NOMO-1 (cell line): ENCODE results near the gene LRPAP1.
"Not testable (repeated sequence)": the region's sequence is repeated elsewhere in the genome, so short reads cannot be mapped to it uniquely, and the experiment has no call there.

Experiments
- DNase-seq, 2 experiments: peaks; one replicate each; lab custom pipeline; 2025; ENCODE audit not compliant: unreplicated experiment in 2 of 2; lab: John Stamatoyannopoulos, UW

LRPAP1 gene

GRCh38 chr4:3464349-3464905 is 67.8 kb downstream of the LRPAP1 start:
- no peak for DNase-seq

DNA sequence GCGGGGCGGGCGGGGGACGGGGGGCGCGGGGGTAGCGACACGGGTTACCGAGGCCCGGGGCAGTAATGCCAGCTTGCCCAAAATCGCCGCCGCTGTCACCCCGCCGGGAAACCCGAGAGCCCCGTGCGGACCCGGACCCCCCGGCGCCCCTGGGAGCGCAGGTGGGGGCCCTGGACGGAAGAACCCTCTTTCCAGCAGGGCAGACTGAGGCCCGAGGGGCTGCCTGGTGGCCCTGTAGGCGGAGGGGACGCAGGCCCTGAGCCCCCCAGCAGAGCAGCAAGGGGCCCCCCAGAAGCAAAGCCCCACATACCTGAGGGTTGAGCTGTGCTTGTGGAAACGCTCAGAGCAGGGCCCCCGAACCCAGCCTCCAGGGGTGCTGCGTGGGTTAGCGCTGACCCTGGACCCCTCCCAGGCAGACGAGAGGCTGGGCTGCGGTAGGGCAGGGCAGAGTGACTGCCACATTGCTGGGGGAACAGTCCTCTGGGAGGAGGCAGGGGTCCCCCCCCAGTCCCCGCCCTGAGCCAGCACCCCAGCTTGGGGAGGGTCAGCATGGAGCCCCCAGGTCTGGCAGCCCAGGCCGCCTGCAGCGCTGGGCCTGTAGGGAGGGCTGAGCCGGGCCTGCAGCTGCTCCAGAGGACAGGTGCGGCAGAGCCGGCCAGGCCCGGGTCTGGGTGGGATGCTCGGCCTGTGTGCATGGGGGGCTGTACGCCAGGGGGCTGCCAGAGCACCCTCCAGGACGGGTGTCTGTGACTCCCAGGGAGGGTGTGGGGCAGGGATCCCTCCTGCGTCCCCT is 68.5 kb downstream of the LRPAP1 start:
- DNase-seq: no peak

GRCh38 chr4:3462790-3463415 is 69.3 kb downstream of the LRPAP1 start, which contains the start of gene DOK7:
Gene DOK7, plus strand, starts transcription at chr4:3463306. Its CDS starts 70 bp downstream, at chr4:3463376.
- peak in 1 of 2 experiments; percentile 37 for DNase-seq

- no peak for DNase-seq
These were observed 69.9 kb downstream of the LRPAP1 start for GRCh38 chr4:3462321-3462789.

DNA sequence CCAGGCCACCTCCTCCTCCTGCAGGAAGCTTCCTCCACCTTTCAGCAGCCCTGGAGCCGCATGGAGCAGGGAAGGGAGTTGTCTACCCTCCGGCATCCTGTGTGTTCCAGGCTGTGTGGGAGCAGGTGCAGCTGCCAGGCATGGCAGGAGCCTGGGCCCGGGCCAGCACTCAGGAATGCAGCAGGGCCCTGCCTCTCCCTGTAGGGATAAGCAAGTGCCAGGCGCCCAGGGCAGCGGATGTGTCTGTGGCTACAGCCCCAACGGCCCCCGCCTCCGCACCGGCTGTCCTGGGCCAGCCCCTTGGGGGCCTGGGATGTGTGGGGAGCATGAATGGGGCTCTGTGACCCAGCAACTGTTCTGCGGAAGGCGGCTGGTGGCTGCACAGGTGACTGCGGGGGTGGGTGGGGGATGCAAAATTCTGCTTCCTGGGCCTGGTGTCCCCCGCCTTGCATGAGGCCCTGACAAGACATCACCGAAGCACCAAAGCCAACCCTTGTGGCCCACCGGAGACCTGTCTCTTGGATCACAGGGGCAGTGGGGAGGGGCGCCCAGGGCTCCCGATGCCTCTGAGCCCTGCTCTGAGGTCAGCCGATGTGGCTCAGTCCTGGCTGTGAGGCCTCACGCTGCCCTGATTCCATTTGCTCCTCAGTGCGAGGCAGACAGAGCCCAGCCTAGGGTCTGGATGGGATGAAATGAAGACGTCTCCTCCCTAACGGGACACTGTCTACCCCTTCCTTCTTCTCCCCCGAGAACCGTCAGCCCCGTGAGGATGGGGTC is 70.5 kb downstream of the LRPAP1 start:
- no peak for DNase-seq

DNA sequence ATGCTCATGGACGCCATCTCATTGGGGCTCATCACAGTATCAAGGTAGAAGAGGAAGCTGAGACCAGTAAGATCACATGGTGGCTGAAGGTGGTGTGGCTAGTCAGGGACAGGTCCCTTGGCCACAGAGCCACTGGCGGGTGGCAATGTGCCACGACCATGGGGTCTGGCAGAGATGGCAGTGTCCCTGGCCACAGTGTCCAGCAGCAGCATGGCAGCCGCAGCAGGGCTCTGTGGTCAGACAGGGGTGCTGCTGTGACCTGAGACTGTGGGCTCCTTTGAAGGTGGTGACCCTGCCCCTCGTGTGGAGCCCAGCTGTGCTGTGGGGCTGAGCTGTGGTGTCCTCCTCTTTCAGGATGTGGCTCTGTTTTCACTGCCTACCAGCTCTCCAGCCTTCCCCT is 71.3 kb downstream of the LRPAP1 start:
- no peak for DNase-seq

- not testable (repeated sequence) for DNase-seq
These were observed 73.1 kb downstream of the LRPAP1 start for GRCh38 chr4:3459156-3459555.

- no peak for DNase-seq
These were observed 73.9 kb downstream of the LRPAP1 start for GRCh38 chr4:3458371-3458770.

DNA sequence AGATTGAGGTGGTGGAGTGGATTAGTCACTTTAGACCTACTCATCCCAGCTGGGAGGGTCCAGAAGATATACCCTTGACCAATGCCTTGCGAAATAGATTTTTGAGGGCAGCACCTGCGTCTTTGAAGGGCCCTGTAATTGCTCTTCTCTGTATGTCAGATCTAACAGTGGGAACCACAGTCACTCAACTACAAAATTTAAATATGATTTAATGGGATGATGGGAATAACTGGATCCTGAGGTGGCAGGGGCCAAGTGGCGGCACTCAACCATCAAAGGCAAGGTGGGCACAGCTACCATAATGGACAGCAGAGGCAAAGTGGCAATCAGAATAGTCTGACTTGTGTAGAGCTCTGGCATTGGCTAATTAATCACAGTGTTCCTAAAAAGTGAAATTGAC is 76.6 kb downstream of the LRPAP1 start:
- DNase-seq: not testable (repeated sequence)
